Neural progenitor cell (in vitro differentiated cells): ENCODE results near the gene UBE2J1.

Experiments used
- EZH2 ChIP-seq: fragments of 200-600 bp; sonication (generic); IDR thresholded peaks from 2 replicates; pipeline ENCODE4 v1.6.1; 2017; ENCODE audit warnings: antibody characterized with exemption, mild to moderate bottlenecking, moderate library complexity
- EZH2phosphoT487 ChIP-seq: fragments of 200-600 bp; sonication (generic); IDR thresholded peaks from 2 replicates; pipeline ENCODE4 v1.6.1; 2017; ENCODE audit warnings: antibody characterized with exemption
- TF ChIP-seq, protein P1 (sequence below): fragments of 200-600 bp; sonication (generic); IDR thresholded peaks from 2 replicates; pipeline ENCODE4 v1.5.1; 2017; ENCODE audit warnings: antibody characterized with exemption, mild to moderate bottlenecking

DNA sequence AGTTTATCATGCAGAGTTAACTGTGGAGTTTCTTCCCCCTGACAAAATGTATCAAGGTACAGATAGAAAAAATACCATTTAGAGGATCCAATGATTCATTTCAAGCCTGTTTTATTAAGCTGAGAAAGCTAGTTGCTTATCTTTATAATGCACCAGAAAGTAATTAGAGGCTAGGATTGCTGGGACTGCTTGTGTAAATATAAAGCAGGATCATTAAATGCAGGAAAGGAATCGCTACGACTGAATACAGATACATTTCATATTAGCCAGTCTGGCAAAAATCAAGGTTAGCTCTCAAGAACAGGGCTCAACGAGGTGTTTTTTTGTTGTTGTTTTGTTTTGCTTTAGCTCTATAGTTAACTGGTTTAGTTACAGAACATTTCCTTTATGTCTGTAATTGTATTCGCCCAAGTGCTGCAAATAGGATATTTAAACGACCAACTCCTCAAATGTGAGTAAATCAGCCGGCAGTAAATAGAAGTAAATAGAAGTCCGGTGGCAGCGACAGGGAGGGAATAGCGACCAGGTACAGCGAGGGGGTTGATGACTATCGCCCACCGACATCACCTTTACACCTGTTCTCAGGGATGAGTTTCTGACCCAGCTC, 748 bp downstream of the UBE2J1 start:
- TF ChIP-seq, protein P1, sequence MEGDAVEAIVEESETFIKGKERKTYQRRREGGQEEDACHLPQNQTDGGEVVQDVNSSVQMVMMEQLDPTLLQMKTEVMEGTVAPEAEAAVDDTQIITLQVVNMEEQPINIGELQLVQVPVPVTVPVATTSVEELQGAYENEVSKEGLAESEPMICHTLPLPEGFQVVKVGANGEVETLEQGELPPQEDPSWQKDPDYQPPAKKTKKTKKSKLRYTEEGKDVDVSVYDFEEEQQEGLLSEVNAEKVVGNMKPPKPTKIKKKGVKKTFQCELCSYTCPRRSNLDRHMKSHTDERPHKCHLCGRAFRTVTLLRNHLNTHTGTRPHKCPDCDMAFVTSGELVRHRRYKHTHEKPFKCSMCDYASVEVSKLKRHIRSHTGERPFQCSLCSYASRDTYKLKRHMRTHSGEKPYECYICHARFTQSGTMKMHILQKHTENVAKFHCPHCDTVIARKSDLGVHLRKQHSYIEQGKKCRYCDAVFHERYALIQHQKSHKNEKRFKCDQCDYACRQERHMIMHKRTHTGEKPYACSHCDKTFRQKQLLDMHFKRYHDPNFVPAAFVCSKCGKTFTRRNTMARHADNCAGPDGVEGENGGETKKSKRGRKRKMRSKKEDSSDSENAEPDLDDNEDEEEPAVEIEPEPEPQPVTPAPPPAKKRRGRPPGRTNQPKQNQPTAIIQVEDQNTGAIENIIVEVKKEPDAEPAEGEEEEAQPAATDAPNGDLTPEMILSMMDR = no peak
- TF ChIP-seq EZH2 (no peak), EZH2phosphoT487 (no peak)
